ENCODE data around the gene CNDP1.

DNA sequence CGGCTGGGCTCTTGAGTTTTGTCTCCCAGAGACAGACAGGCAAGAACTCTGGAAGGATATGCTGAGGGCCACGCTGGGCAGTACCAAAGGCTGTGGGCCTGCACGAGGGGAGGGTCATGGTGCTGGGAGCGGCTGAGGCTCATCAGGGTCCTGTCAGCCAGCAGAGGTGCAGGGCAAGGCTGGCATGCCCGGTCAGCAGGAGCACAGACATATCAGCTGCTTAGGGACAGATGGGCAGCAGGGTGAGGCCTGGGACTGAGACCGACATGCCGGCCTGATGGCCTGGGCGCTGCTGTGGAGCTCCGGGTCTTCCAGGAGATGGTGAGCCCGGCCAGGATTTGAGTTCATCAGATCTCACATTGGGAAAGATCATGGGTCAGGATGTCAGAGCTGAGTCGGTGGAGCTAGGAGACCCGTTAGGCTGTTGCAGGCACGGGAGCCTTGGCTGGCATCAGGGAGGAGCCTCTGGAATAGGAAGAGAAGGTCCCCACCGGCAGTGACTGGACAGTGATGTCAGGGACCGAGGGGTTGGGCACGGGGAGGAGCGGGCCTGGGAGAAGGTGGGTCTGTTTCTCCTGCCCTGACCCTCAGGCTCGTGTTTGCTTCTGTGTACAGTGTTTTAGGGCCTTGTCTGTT lies 19.3 kb upstream of the CNDP1 start:
- TF ChIP-seq, protein P1, sequence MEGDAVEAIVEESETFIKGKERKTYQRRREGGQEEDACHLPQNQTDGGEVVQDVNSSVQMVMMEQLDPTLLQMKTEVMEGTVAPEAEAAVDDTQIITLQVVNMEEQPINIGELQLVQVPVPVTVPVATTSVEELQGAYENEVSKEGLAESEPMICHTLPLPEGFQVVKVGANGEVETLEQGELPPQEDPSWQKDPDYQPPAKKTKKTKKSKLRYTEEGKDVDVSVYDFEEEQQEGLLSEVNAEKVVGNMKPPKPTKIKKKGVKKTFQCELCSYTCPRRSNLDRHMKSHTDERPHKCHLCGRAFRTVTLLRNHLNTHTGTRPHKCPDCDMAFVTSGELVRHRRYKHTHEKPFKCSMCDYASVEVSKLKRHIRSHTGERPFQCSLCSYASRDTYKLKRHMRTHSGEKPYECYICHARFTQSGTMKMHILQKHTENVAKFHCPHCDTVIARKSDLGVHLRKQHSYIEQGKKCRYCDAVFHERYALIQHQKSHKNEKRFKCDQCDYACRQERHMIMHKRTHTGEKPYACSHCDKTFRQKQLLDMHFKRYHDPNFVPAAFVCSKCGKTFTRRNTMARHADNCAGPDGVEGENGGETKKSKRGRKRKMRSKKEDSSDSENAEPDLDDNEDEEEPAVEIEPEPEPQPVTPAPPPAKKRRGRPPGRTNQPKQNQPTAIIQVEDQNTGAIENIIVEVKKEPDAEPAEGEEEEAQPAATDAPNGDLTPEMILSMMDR (IDR thresholded peaks at IDR 0.05), result no peak
- no peak for TF ChIP-seq POLR2A (IDR thresholded peaks at IDR 0.05)

Measured in lower leg skin (tissue), 3 donors.